RWPE2 (cell line): Measurements from ENCODE around the gene AGBL2.

Experiments
- ATAC-seq: fragments of 200-7000 bp; cut with Tn5 transposase; 3 replicates; pipeline ENCODE4 v1.9.1; 2021; ENCODE audit warnings: low read depth
- DNase-seq: peaks from one replicate; pipeline ENCODE4 v3.0.0-alpha.2; 2020; ENCODE audit warnings: low spot score
- H3K27ac ChIP-seq: fragments of 450-650 bp; 2 replicates; pipeline ENCODE4 v1.5.1; 2017; ENCODE audit warnings: mild to moderate bottlenecking; ENCODE audit not compliant: poor library complexity, severe bottlenecking
- H3K27me3 ChIP-seq: fragments of 250-450 bp; sonication (Bioruptor Pico); 2 replicates; pipeline ENCODE4 v1.5.1; 2021; ENCODE audit warnings: mild to moderate bottlenecking, moderate library complexity; ENCODE audit not compliant: insufficient read depth, poor library complexity, severe bottlenecking
- H3K36me3 ChIP-seq: fragments of 250-450 bp; sonication (Bioruptor Pico); 2 replicates; pipeline ENCODE4 v1.5.1; 2020; ENCODE audit warnings: low read depth, mild to moderate bottlenecking, moderate library complexity
- H3K4me1 ChIP-seq: fragments of 250-450 bp; sonication (Bioruptor Pico); 2 replicates; pipeline ENCODE4 v1.5.1; 2021; ENCODE audit warnings: mild to moderate bottlenecking, moderate library complexity; ENCODE audit not compliant: insufficient read depth, poor library complexity, severe bottlenecking
- H3K4me3 ChIP-seq: fragments of 250-450 bp; sonication (Bioruptor Pico); 2 replicates; pipeline ENCODE4 v1.5.1; 2021; ENCODE audit warnings: mild to moderate bottlenecking, moderate library complexity; ENCODE audit not compliant: severe bottlenecking
- H3K9me3 ChIP-seq: fragments of 250-450 bp; sonication (Bioruptor Pico); 2 replicates; pipeline ENCODE4 v1.5.1; 2021; ENCODE audit warnings: mild to moderate bottlenecking, moderate library complexity; ENCODE audit not compliant: severe bottlenecking
- TF ChIP-seq, protein P1 (sequence below): fragments of 450-650 bp; IDR thresholded peaks from one replicate; pipeline ENCODE4 v1.5.1; 2017; ENCODE audit warnings: mild to moderate bottlenecking, moderate library complexity; ENCODE audit not compliant: poor library complexity, severe bottlenecking

Gene AGBL2

GRCh38 chr11:47620836-47621378 is 94.3 kb downstream of the AGBL2 start:
- no peak for ATAC-seq
- Histone ChIP-seq H3K9me3 (no peaks in the 10 kb centered on the region), H3K27ac (no peak overlapping the region), H3K4me1 (no peaks in the 10 kb centered on the region), H3K27me3 (no peaks in the 10 kb centered on the region), H3K4me3 (no peak overlapping the region), H3K36me3 (peaks cover 81% of the 10 kb centered on the region)
- TF ChIP-seq, protein P1, sequence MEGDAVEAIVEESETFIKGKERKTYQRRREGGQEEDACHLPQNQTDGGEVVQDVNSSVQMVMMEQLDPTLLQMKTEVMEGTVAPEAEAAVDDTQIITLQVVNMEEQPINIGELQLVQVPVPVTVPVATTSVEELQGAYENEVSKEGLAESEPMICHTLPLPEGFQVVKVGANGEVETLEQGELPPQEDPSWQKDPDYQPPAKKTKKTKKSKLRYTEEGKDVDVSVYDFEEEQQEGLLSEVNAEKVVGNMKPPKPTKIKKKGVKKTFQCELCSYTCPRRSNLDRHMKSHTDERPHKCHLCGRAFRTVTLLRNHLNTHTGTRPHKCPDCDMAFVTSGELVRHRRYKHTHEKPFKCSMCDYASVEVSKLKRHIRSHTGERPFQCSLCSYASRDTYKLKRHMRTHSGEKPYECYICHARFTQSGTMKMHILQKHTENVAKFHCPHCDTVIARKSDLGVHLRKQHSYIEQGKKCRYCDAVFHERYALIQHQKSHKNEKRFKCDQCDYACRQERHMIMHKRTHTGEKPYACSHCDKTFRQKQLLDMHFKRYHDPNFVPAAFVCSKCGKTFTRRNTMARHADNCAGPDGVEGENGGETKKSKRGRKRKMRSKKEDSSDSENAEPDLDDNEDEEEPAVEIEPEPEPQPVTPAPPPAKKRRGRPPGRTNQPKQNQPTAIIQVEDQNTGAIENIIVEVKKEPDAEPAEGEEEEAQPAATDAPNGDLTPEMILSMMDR = no peak
- DNase-seq = no peak

GRCh38 chr11:47617417-47617809 is 97.8 kb downstream of the AGBL2 start:
- Histone ChIP-seq H3K36me3 (peaks cover 50% of the 10 kb centered on the region), H3K4me3 (no peak overlapping the region)

DNA sequence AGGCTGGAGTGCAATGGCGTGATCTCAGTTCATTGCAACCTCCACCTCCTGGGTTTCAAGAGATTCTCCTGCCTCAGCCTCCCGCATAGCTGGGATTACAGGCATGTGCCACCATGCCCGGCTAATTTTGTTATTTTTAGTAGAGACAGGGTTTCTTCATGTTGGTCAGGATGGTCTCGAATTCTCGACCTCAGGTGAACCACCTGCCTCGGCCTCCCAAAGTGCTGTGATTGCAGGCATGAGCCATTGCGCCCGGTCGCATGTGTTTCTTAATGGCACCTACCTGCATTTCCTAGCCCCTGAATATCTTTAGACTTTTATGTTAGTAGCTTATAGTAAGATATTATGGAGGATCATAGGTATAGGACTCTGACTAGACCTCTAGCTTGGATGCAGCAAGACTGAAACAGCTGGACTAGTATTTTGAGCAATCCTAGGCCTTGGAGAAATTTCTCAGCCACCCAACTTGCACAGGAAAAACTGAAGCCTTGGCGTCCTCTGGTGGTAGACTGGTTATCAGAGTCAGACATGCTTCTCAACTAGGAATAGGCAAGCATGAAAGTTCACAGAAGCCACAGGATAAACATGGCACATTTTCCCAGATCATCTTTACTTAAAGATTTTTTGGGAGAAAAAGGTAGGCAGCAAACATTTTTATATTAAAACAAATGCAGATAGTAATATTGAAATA is 98.3 kb downstream of the AGBL2 start:
- H3K36me3 ChIP-seq = peaks cover 45% of the 10 kb centered on the region
- DNase-seq = no peak
- H3K4me1 ChIP-seq = no peaks in the 10 kb centered on the region
- TF ChIP-seq, protein P1 = peak; percentile 70
- no peak overlapping the region for H3K4me3 ChIP-seq
- no peaks in the 10 kb centered on the region for H3K9me3 ChIP-seq
- no peaks in the 10 kb centered on the region for H3K27me3 ChIP-seq
- no peak overlapping the region for H3K27ac ChIP-seq
- peak; percentile 67; the same call in 1 of the 3 replicates for ATAC-seq

More at GRCh38 chr11:47617417-47617809, 97.8 kb downstream of the AGBL2 start:
- no peaks in the 10 kb centered on the region for H3K27me3 ChIP-seq
- TF ChIP-seq, protein P1 = peak; percentile 34
- ATAC-seq (no peak), DNase-seq (no peak)
- H3K27ac ChIP-seq = no peak overlapping the region
- no peaks in the 10 kb centered on the region for H3K9me3 ChIP-seq
- H3K4me1 ChIP-seq = no peaks in the 10 kb centered on the region

DNA sequence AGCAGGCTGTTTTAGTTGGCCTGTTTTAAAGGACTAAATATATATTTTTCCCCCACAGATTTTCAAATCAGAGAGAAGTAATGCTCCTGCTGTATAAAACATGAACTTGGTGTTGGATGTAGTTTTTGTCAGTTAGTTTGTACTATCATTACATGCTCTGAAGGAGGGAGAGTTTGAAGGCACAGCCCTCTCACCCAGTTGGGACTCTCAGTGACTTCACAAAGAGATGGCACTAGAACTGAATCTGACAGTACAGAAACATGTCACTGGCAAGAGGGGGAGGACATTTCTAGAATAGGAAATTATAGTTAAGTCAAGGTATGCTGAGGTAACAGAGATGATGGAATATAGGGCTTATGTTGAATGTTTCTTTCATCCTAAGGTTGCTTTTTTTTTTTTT is 99.9 kb downstream of the AGBL2 start:
- DNase-seq = no peak
- no peaks in the 10 kb centered on the region for H3K4me1 ChIP-seq
- H3K27me3 ChIP-seq = no peaks in the 10 kb centered on the region
- H3K9me3 ChIP-seq = no peaks in the 10 kb centered on the region
- peaks cover 34% of the 10 kb centered on the region for H3K36me3 ChIP-seq
- no peak overlapping the region for H3K4me3 ChIP-seq
- H3K27ac ChIP-seq = no peak overlapping the region
- no peak for ATAC-seq
- TF ChIP-seq, protein P1 = no peak

GRCh38 chr11:47611348-47611794 is 103.8 kb downstream of the AGBL2 start:
- ATAC-seq (peak; percentile 13; the same call in 1 of the 3 replicates), DNase-seq (no peak)
- no peak overlapping the region for H3K4me3 ChIP-seq
- no peaks in the 10 kb centered on the region for H3K27me3 ChIP-seq
- TF ChIP-seq, protein P1 = no peak
- no peaks in the 10 kb centered on the region for H3K36me3 ChIP-seq
- no peaks in the 10 kb centered on the region for H3K9me3 ChIP-seq
- H3K4me1 ChIP-seq = no peaks in the 10 kb centered on the region
- H3K27ac ChIP-seq = no peak overlapping the region
